Endothelial cell of umbilical vein (primary cell): ENCODE results near the gene KDM4C. TPM values are rescaled to one million over a fixed set of nuclear protein-coding genes. Genes with fewer than 3 reads are reported as not detected.

Source experiments
- BruUV-seq: library from RNA; stranded (reverse); fragments of 400-500 nt; replicated peaks from 2 replicates; lab custom pipeline; 2021; lab: Mats Ljungman, UMichigan
- CTCF ChIA-PET: fragments of 300-600, 350-600 bp; sonication (Branson Sonifier 250); formaldehyde crosslinking; loops from one replicate; lab custom pipeline; 2021; ENCODE audit warnings: antibody characterized with exemption, inconsistent platforms; lab: Charles Lee
- POLR2A ChIA-PET: fragments of 300-600, 350-600 bp; sonication (Branson Sonifier 250); formaldehyde crosslinking; loops from one replicate; lab custom pipeline; 2021; ENCODE audit warnings: antibody characterized with exemption, inconsistent platforms; lab: Charles Lee
- DNase-seq: peaks from one replicate; pipeline ENCODE4 v3.0.0-alpha.2; 2011; ENCODE audit warnings: low read depth, low spot score
- FAIRE-seq: peaks from 2 replicates; lab custom pipeline; 2011; peaks lifted over from hg19 to GRCh38; lab: Jason Lieb, UNC
- H2AFZ ChIP-seq: 2 replicates; pipeline ENCODE4 v1.6.0; 2012; ENCODE audit warnings: low read depth, low read length, control low read depth, inconsistent platforms
- H3K27ac ChIP-seq: 2 replicates; pipeline ENCODE4 v1.5.1; 2011; ENCODE audit warnings: low read depth, mild to moderate bottlenecking, control low read depth, low read length, moderate library complexity; ENCODE audit not compliant: insufficient read depth
- H3K27me3 ChIP-seq, 2 experiments: 2 replicates each; pipeline versions ENCODE4 v1.6.0 to v1.6.1; 2011; ENCODE audit warnings: low read length in 2 of 2, mixed read lengths in 1 of 2; ENCODE audit not compliant: control insufficient read depth in 2 of 2, insufficient read depth in 2 of 2
- H3K36me3 ChIP-seq, 2 experiments: 2 replicates in 1 of 2; 3 replicates in 1 of 2; pipeline ENCODE4 v1.5.1; 2011; ENCODE audit warnings: low read length in 2 of 2, mild to moderate bottlenecking in 1 of 2, moderate library complexity in 1 of 2; ENCODE audit not compliant: control insufficient read depth in 2 of 2, insufficient read depth in 2 of 2; ENCODE audit errors: extremely low read depth in 1 of 2
- H3K4me1 ChIP-seq: 3 replicates; pipeline ENCODE4 v1.5.1; 2011; ENCODE audit warnings: mild to moderate bottlenecking, low read length; ENCODE audit not compliant: control insufficient read depth, insufficient read depth; ENCODE audit errors: extremely low read depth
- H3K4me2 ChIP-seq: 2 replicates; pipeline ENCODE4 v1.6.1; 2011; ENCODE audit warnings: low read length, control low read depth, mixed read lengths; ENCODE audit not compliant: insufficient read depth
- H3K4me3 ChIP-seq, 3 experiments: fragments of 200-600 bp in 1 of 3; sonication (generic), shearing (Covaris generic) in 1 of 3; replicated peaks in 1 of 3; 2 replicates each; pipeline ENCODE4 v1.5.1; 2011 to 2016; ENCODE audit warnings: control low read depth in 3 of 3, low read length in 3 of 3, mild to moderate bottlenecking in 2 of 3, inconsistent platforms in 1 of 3, low read depth in 1 of 3, moderate library complexity in 1 of 3; ENCODE audit not compliant: insufficient read depth in 1 of 3
- H3K79me2 ChIP-seq: 2 replicates; pipeline ENCODE4 v1.6.0; 2012; ENCODE audit warnings: low read length, inconsistent platforms; ENCODE audit not compliant: control insufficient read depth, insufficient read depth
- H3K9ac ChIP-seq: replicated peaks from 2 replicates; pipeline ENCODE3; 2011; ENCODE audit warnings: low read length, control low read depth; ENCODE audit not compliant: insufficient read depth; ENCODE audit errors: extremely low read depth
- H3K9me1 ChIP-seq: replicated peaks from 3 replicates; pipeline ENCODE4 v1.6.0; 2011; ENCODE audit warnings: mild to moderate bottlenecking, low read length; ENCODE audit not compliant: control insufficient read depth, insufficient read depth; ENCODE audit errors: extremely low read depth
- H3K9me3 ChIP-seq: replicated peaks from 2 replicates; pipeline ENCODE4 v1.5.1; 2012; ENCODE audit warnings: low read length, inconsistent platforms; ENCODE audit not compliant: control insufficient read depth, insufficient read depth
- H4K20me1 ChIP-seq: replicated peaks from 2 replicates; pipeline ENCODE3; 2011; ENCODE audit warnings: mild to moderate bottlenecking, low read length; ENCODE audit not compliant: control insufficient read depth, insufficient read depth; ENCODE audit errors: extremely low read depth
- EZH2 ChIP-seq: IDR thresholded peaks from 2 replicates; pipeline ENCODE4 v1.6.1; 2012; ENCODE audit warnings: borderline replicate concordance, low read depth, mild to moderate bottlenecking, moderate library complexity, low read length, inconsistent platforms; ENCODE audit not compliant: severe bottlenecking
- FOS ChIP-seq: IDR thresholded peaks from 2 replicates; pipeline ENCODE4 v1.6.1; 2011; ENCODE audit warnings: mild to moderate bottlenecking, low read length, moderate library complexity, borderline replicate concordance; ENCODE audit not compliant: insufficient read depth
- GATA2 ChIP-seq: IDR thresholded peaks from 2 replicates; pipeline ENCODE4 v1.7.0; 2011; ENCODE audit warnings: low read depth, mild to moderate bottlenecking, moderate library complexity, mixed read lengths, low read length; ENCODE audit not compliant: insufficient read length, insufficient read depth
- MAX ChIP-seq: IDR thresholded peaks from 2 replicates; pipeline ENCODE4 v1.6.1; 2011; ENCODE audit not compliant: insufficient read depth, insufficient read length
- MYC ChIP-seq: IDR thresholded peaks from one replicate; pipeline ENCODE4 v1.6.1; 2011; ENCODE audit warnings: mild to moderate bottlenecking, low read depth, low read length
- POLR2A ChIP-seq: IDR thresholded peaks from 2 replicates; pipeline ENCODE4 v1.6.1; 2012; ENCODE audit warnings: low read depth, mild to moderate bottlenecking, control low read depth, low read length
- POLR2AphosphoS5 ChIP-seq: IDR thresholded peaks from 2 replicates; pipeline ENCODE4 v1.6.1; 2012; ENCODE audit warnings: low read depth, mild to moderate bottlenecking, control low read depth, low read length, moderate library complexity; ENCODE audit not compliant: insufficient read depth
- dilution Hi-C: fragments of 300-500 bp; cut with MboI; formaldehyde crosslinking; loops from one replicate; pipeline ENCODE4 v1.15.0; 2019; ENCODE audit warnings: low sequenced_read_pairs; ENCODE audit not compliant: extremely low pct_ligation_motif_present
- intact Hi-C: fragments of 100-400 bp; cut with micrococcal nuclease; formaldehyde crosslinking; loops from one replicate; pipeline ENCODE4 v1.10.0; 2022
- polyA plus RNA-seq, 4 experiments: library from polyadenylated mRNA; depleted of rRNA in 3 of 4; stranded (reverse) in 3 of 4; unstranded in 1 of 4; fragments of >200 nt; gene quantifications; 2 replicates each; pipeline versions ENCODE4 v1.2.1 to v1.2.3, GENCODE V29; 2011 to 2012; ENCODE audit warnings: missing spikeins in 1 of 4
- total RNA-seq: library from RNA; stranded (reverse); gene quantifications from 2 replicates; pipeline ENCODE4 v1.2.3, GENCODE V29; 2021
- TF ChIP-seq, protein P1 (sequence below), 2 donors: IDR thresholded peaks; 1 replicate in 1 of 2; 2 replicates in 1 of 2; pipeline ENCODE4 v1.5.1; 2011; ENCODE audit warnings: low read length in 2 of 2, mild to moderate bottlenecking in 2 of 2, moderate library complexity in 2 of 2, control low read depth in 1 of 2, inconsistent platforms in 1 of 2, low read depth in 1 of 2; ENCODE audit not compliant: insufficient read depth in 1 of 2; ENCODE audit errors: extremely low read depth in 1 of 2

KDM4C gene
- total and polyA plus RNA-seq, 2 donors (not counting 3 experiments of a cell fraction or from before 2014, with no cell fraction given), result 5.4 to 15.0 TPM

GRCh38 chr9:6924149-6924548 lies 166.4 kb downstream of the KDM4C start:
- TF ChIP-seq MAX (no peak), POLR2A (no peak), POLR2AphosphoS5 (no peak), GATA2 (no peak), MYC (no peak), EZH2 (no peak), FOS (no peak)
- TF ChIP-seq, protein P1, sequence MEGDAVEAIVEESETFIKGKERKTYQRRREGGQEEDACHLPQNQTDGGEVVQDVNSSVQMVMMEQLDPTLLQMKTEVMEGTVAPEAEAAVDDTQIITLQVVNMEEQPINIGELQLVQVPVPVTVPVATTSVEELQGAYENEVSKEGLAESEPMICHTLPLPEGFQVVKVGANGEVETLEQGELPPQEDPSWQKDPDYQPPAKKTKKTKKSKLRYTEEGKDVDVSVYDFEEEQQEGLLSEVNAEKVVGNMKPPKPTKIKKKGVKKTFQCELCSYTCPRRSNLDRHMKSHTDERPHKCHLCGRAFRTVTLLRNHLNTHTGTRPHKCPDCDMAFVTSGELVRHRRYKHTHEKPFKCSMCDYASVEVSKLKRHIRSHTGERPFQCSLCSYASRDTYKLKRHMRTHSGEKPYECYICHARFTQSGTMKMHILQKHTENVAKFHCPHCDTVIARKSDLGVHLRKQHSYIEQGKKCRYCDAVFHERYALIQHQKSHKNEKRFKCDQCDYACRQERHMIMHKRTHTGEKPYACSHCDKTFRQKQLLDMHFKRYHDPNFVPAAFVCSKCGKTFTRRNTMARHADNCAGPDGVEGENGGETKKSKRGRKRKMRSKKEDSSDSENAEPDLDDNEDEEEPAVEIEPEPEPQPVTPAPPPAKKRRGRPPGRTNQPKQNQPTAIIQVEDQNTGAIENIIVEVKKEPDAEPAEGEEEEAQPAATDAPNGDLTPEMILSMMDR (IDR thresholded peaks at IDR 0.05; ENCODE audit: extremely low read depth in 1 of 2, insufficient read depth in 1 of 2, low read depth in 1 of 2, low read length in 2 of 2), result no peak
- no peaks in the 10 kb centered on the region for H3K79me2 ChIP-seq
- no peaks in the 10 kb centered on the region for H3K9me3 ChIP-seq
- H3K27ac ChIP-seq, result no peak overlapping the region
- DNase-seq (no peak), FAIRE-seq (no peak)
- H3K36me3 ChIP-seq, result no peaks in the 10 kb centered on the region
- BruUV-seq, result no TSS peak
- H3K27me3 ChIP-seq, result no peaks in the 10 kb centered on the region
- no peak overlapping the region for H3K9ac ChIP-seq
- peaks cover 9% of the 10 kb centered on the region for H3K4me1 ChIP-seq
- no peak overlapping the region for H2AFZ ChIP-seq
- H3K9me1 ChIP-seq, result no peaks in the 10 kb centered on the region
- H3K4me2 ChIP-seq, result no peak overlapping the region
- POLR2A ChIA-PET, result no interaction called here
- intact Hi-C loops (no loop called here), dilution Hi-C loops (no loop called here)
- no peaks in the 10 kb centered on the region for H4K20me1 ChIP-seq
- CTCF ChIA-PET, result no interaction called here
- H3K4me3 ChIP-seq, result no peak overlapping the region
